GM18520 (cell line): ENCODE data around the gene DAND5.
"Not testable (repeated sequence)": the region's sequence is repeated elsewhere in the genome, so short reads cannot be mapped to it uniquely, and the experiment has no call there.

ENCODE experiments used
- ATAC-seq: cut with Tn5 transposase; IDR thresholded peaks from one replicate; pipeline ENCODE4 v1.9.1; 2021; ENCODE audit not compliant: unreplicated experiment

Gene DAND5

GRCh38 chr19:12945479-12946091 is 23.8 kb upstream of the DAND5 start, which contains the start of gene RAD23A:
Gene RAD23A, plus strand, starts transcription at chr19:12945862. Its CDS starts 87 bp downstream, at chr19:12945949.
- ATAC-seq: peak; percentile 79

GRCh38 chr19:12946092-12946721 is 23.2 kb upstream of the DAND5 start:
- ATAC-seq: peak; percentile 7

- ATAC-seq: no peak
These were observed 22.5 kb upstream of the DAND5 start for GRCh38 chr19:12946731-12947496.

- ATAC-seq: no peak
These were observed 21.4 kb upstream of the DAND5 start for GRCh38 chr19:12947702-12948611.

- no peak for ATAC-seq
These were observed 20.6 kb upstream of the DAND5 start for GRCh38 chr19:12948612-12949362.

GRCh38 chr19:12949363-12950283 is 19.8 kb upstream of the DAND5 start:
- no peak for ATAC-seq

- ATAC-seq: not testable (repeated sequence)
These were observed 17.3 kb upstream of the DAND5 start for GRCh38 chr19:12952050-12952449.

GRCh38 chr19:12952488-12953137 is 16.8 kb upstream of the DAND5 start:
- no peak for ATAC-seq

- ATAC-seq: no peak
These were observed 16.1 kb upstream of the DAND5 start for GRCh38 chr19:12953138-12953798.

- no peak for ATAC-seq
These were observed 15.4 kb upstream of the DAND5 start for GRCh38 chr19:12953799-12954611.

GRCh38 chr19:12954612-12954962 is 14.8 kb upstream of the DAND5 start:
- ATAC-seq: no peak

- ATAC-seq: not testable (repeated sequence)
These were observed 13.8 kb upstream of the DAND5 start for GRCh38 chr19:12955575-12955974.

GRCh38 chr19:12955996-12956395 is 13.4 kb upstream of the DAND5 start:
- no peak for ATAC-seq

GRCh38 chr19:12956446-12957388 is 12.7 kb upstream of the DAND5 start, which contains the start of gene GADD45GIP1:
Gene GADD45GIP1, minus strand, starts transcription at chr19:12957223. Its CDS starts 11 bp downstream, at chr19:12957212.
- peak; percentile 55 for ATAC-seq

GRCh38 chr19:12957389-12957952 is 11.9 kb upstream of the DAND5 start:
- ATAC-seq: not testable (repeated sequence)

GRCh38 chr19:12959481-12959880 is 9.9 kb upstream of the DAND5 start:
- ATAC-seq: no peak
